K562 (cell line): ENCODE data around the gene CPSF4L. TPM values are rescaled to one million over a fixed set of nuclear protein-coding genes. Genes with fewer than 3 reads are reported as not detected.

Experiments used
- ATAC-seq: fragments of 200-7000 bp; cut with Tn5 transposase; 3 replicates; pipeline ENCODE4 v1.9.1; 2020; ENCODE audit warnings: moderate library complexity
- BruUV-seq: library from RNA; stranded (reverse); fragments of 400-500 nt; replicated peaks from 2 replicates; lab custom pipeline; 2021; lab: Mats Ljungman, UMichigan
- CTCF ChIA-PET: fragments of 300-600 bp; formaldehyde crosslinking; extraction: SDS; loops from one replicate; lab custom pipeline; 2021; ENCODE audit warnings: low intra/inter-chr PET ratio; lab: Yijun Ruan, JAX
- POLR2A ChIA-PET: fragments of 300-600, 350-650 bp; sonication (Branson Sonifier 250); formaldehyde crosslinking; extraction: SDS; loops from one replicate; lab custom pipeline; 2021; ENCODE audit warnings: antibody characterized with exemption, inconsistent platforms; lab: Yijun Ruan, JAX
- DNase-seq, 4 experiments: peaks; one replicate each; pipeline versions ENCODE4 v3.0.0 to v3.0.0-alpha.2; 2011 to 2018; ENCODE audit warnings: low spot score in 3 of 4, mixed read lengths in 3 of 4; ENCODE audit errors: extremely low read depth in 1 of 4
- FAIRE-seq: peaks from 2 replicates; lab custom pipeline; 2011; peaks lifted over from hg19 to GRCh38; lab: Jason Lieb, UNC
- H2AFZ ChIP-seq: 2 replicates; pipeline ENCODE4 v1.6.0; 2011; ENCODE audit warnings: low read depth, low read length, control low read depth, inconsistent platforms
- H3K27ac ChIP-seq: fragments of 200-600 bp; 3 replicates; pipeline ENCODE4 v1.8.0; 2011; ENCODE audit warnings: low read depth, mild to moderate bottlenecking, control low read depth, inconsistent platforms, low read length, moderate library complexity, mixed read lengths; ENCODE audit errors: extremely low read depth
- H3K27me3 ChIP-seq, 2 experiments: fragments of 300-600 bp in 1 of 2; 2 replicates in 1 of 2; 3 replicates in 1 of 2; pipeline versions ENCODE4 v1.6.0 to v1.8.0; 2011; ENCODE audit warnings: inconsistent platforms in 2 of 2, low read length in 2 of 2, mild to moderate bottlenecking in 1 of 2, mixed read lengths in 1 of 2, moderate library complexity in 1 of 2; ENCODE audit not compliant: control insufficient read depth in 2 of 2, insufficient read depth in 2 of 2
- H3K36me3 ChIP-seq: fragments of 300-600 bp; 3 replicates; pipeline ENCODE4 v1.8.0; 2011; ENCODE audit warnings: mild to moderate bottlenecking, low read length, inconsistent platforms; ENCODE audit not compliant: control insufficient read depth, insufficient read depth
- H3K4me1 ChIP-seq, 2 experiments: fragments of 200-600 bp in 1 of 2; replicated peaks in 1 of 2; 2 replicates in 1 of 2; 3 replicates in 1 of 2; pipeline versions ENCODE4 v1.5.1 to v1.8.0; 2011; ENCODE audit warnings: inconsistent platforms in 2 of 2, low read length in 2 of 2, mild to moderate bottlenecking in 1 of 2, mixed read lengths in 1 of 2, moderate library complexity in 1 of 2; ENCODE audit not compliant: control insufficient read depth in 2 of 2, insufficient read depth in 2 of 2
- H3K4me2 ChIP-seq: 2 replicates; pipeline ENCODE4 v1.6.1; 2011; ENCODE audit warnings: low read length, control low read depth, inconsistent platforms, mixed read lengths; ENCODE audit not compliant: insufficient read depth
- H3K4me3 ChIP-seq: fragments of 200-600 bp; sonication (generic), shearing (Covaris generic); 2 replicates; pipeline ENCODE4 v1.5.1; 2016; ENCODE audit warnings: control low read depth, inconsistent platforms
- H3K79me2 ChIP-seq: fragments of 200-600 bp; 3 replicates; pipeline ENCODE4 v1.8.0; 2011; ENCODE audit warnings: low read length, inconsistent platforms; ENCODE audit not compliant: control insufficient read depth, insufficient read depth
- H3K9ac ChIP-seq, 2 experiments: 2 replicates each; pipeline versions ENCODE4 v1.6.0 to v1.6.1; 2011; ENCODE audit warnings: low read depth in 2 of 2, low read length in 2 of 2, control low read depth in 1 of 2, inconsistent platforms in 1 of 2, mild to moderate bottlenecking in 1 of 2, mixed read lengths in 1 of 2; ENCODE audit not compliant: insufficient read depth in 1 of 2
- H3K9me1 ChIP-seq: one replicate; pipeline ENCODE4 v1.6.0; 2011; ENCODE audit warnings: inconsistent platforms, mild to moderate bottlenecking, low read length, moderate library complexity; ENCODE audit not compliant: control insufficient read depth, insufficient read depth
- H3K9me3 ChIP-seq: replicated peaks from 2 replicates; pipeline ENCODE4 v1.5.1; 2011; ENCODE audit warnings: low read depth, low read length, inconsistent platforms; ENCODE audit not compliant: control insufficient read depth, insufficient read depth
- H4K20me1 ChIP-seq: replicated peaks from 2 replicates; pipeline ENCODE4 v1.6.1; 2011; ENCODE audit warnings: low read length, inconsistent platforms, mixed read lengths; ENCODE audit not compliant: control insufficient read depth, insufficient read depth
- ATF1 ChIP-seq, 2 experiments: fragments of 450-650 bp in 1 of 2; IDR thresholded peaks; 2 replicates each; pipeline ENCODE4 v1.6.1; 2016; ENCODE audit warnings: missing compliant biosample characterization in 1 of 2, missing genetic modification characterization in 1 of 2
- CBX3 ChIP-seq, 2 experiments: IDR thresholded peaks; 1 replicate in 1 of 2; 2 replicates in 1 of 2; pipeline ENCODE4 v1.6.1; 2012; ENCODE audit warnings: inconsistent platforms in 2 of 2, low read length in 2 of 2, borderline replicate concordance in 1 of 2, control low read depth in 1 of 2
- CEBPG ChIP-seq, 3 experiments: fragments of 200-800 bp in 1 of 3; sonication (Bioruptor generic) in 1 of 3; sonication (generic) in 1 of 3; formaldehyde crosslinking in 1 of 3; IDR thresholded peaks in 2 of 3; conservative IDR thresholded peaks in 1 of 3; 2 replicates each; pipeline versions ENCODE4 v1.6.1 to v1.8.0; 2016 to 2022; ENCODE audit warnings: missing compliant biosample characterization in 2 of 3, missing genetic modification characterization in 2 of 3, mild to moderate bottlenecking in 1 of 3, missing genetic modification reagents in 1 of 3
- ERF ChIP-seq: fragments of 450-650 bp; formaldehyde crosslinking; IDR thresholded peaks from 2 replicates; pipeline ENCODE4 v1.4.0; 2020; ENCODE audit warnings: mild to moderate bottlenecking, mixed read lengths
- GTF2F1 ChIP-seq: IDR thresholded peaks from 2 replicates; pipeline ENCODE4 v1.6.1; 2011; ENCODE audit warnings: low read depth, low read length, improper control_type of control experiment
- KLF1 ChIP-seq: fragments of 450-650 bp; IDR thresholded peaks from 2 replicates; pipeline ENCODE4 v1.6.1; 2016; ENCODE audit warnings: missing genetic modification characterization, missing compliant biosample characterization
- KLF13 ChIP-seq: fragments of 450-650 bp; IDR thresholded peaks from 2 replicates; pipeline ENCODE4 v1.6.1; 2016; ENCODE audit warnings: missing genetic modification characterization, low read depth, mild to moderate bottlenecking, missing compliant biosample characterization, moderate library complexity, borderline replicate concordance
- MEF2D ChIP-seq: conservative IDR thresholded peaks from 2 replicates; pipeline ENCODE4 v1.6.1; 2016; ENCODE audit warnings: low read depth, missing genetic modification characterization, missing compliant biosample characterization
- NR1H2 ChIP-seq: sonication (generic); formaldehyde crosslinking; IDR thresholded peaks from 2 replicates; pipeline ENCODE4 v1.4.0; 2020; ENCODE audit warnings: mild to moderate bottlenecking, missing genetic modification reagents
- SRF ChIP-seq, 2 experiments: fragments of 250-450, 450-650 bp in 1 of 2; sonication (Bioruptor Pico) in 1 of 2; sonication (generic) in 1 of 2; formaldehyde crosslinking; IDR thresholded peaks; 2 replicates each; pipeline versions ENCODE4 v1.5.0 to v1.5.1; 2020 to 2022; ENCODE audit warnings: mild to moderate bottlenecking in 1 of 2, missing genetic modification reagents in 1 of 2
- ZNF197 ChIP-seq: fragments of 200-800 bp; sonication (Bioruptor generic); IDR thresholded peaks from 2 replicates; pipeline ENCODE4 v1.6.1; 2016; ENCODE audit warnings: low read depth, missing genetic modification characterization, missing compliant biosample characterization
- ZNF212 ChIP-seq: fragments of 450-650 bp; formaldehyde crosslinking; IDR thresholded peaks from 2 replicates; pipeline ENCODE4 v1.4.0; 2020; ENCODE audit warnings: mild to moderate bottlenecking
- ZNF224 ChIP-seq: sonication (generic); formaldehyde crosslinking; IDR thresholded peaks from 2 replicates; pipeline ENCODE4 v1.8.0; 2022; ENCODE audit warnings: mild to moderate bottlenecking, missing genetic modification reagents
- ZNF253 ChIP-seq: fragments of 250-450 bp; sonication (Bioruptor Pico); conservative IDR thresholded peaks from 2 replicates; pipeline ENCODE4 v1.6.1; 2021; ENCODE audit warnings: mild to moderate bottlenecking
- ZNF589 ChIP-seq: fragments of 200-800 bp; sonication (Bioruptor generic); IDR thresholded peaks from 2 replicates; pipeline ENCODE4 v1.6.1; 2016; ENCODE audit warnings: low read depth, missing genetic modification characterization, missing compliant biosample characterization
- ZNF785 ChIP-seq: fragments of 250-450 bp; sonication (Bioruptor Pico); IDR thresholded peaks from 2 replicates; pipeline ENCODE4 v1.4.0; 2020; ENCODE audit warnings: mild to moderate bottlenecking
- WGBS: fragments of 100-300 bp; shearing (Covaris generic); methylation state at CpG from one replicate; pipeline ENCODE4 v1.1.6; 2016; ENCODE audit warnings: low coverage, mixed read lengths; ENCODE audit not compliant: insufficient coverage; ENCODE audit errors: missing lambda C conversion rate; 5-methylcytosine and 5-hydroxymethylcytosine counted together
- in situ Hi-C: fragments of 300-500 bp; cut with MboI; formaldehyde crosslinking; loops from 4 replicates; pipeline ENCODE4 v1.15.0; 2018; ENCODE audit warnings: inconsistent platforms, mixed read lengths
- intact Hi-C: fragments of 100-400 bp; cut with micrococcal nuclease; formaldehyde crosslinking; loops from 2 replicates; pipeline ENCODE4 v1.14.2; 2022
- polyA plus RNA-seq, 8 experiments: library from polyadenylated mRNA; depleted of rRNA in 4 of 8; stranded (reverse) in 5 of 8; unstranded in 3 of 8; fragments of >200 nt; fragmentation: Nextera tagmentation in 2 of 8; fragmentation: Illumina TruSeq in 1 of 8; extraction: Ambion mirVana in 2 of 8; extraction: Trizol in 1 of 8; gene quantifications; 2 replicates each; pipeline versions ENCODE4 v1.2.1 to v1.2.3, GENCODE V29; 2011 to 2014; ENCODE audit warnings: inconsistent platforms in 1 of 8, missing spikeins in 1 of 8
- total RNA-seq, 7 experiments: library from RNA; depleted of rRNA in 6 of 7; stranded (reverse); fragments of >200 nt in 6 of 7; fragmentation: Illumina TruSeq in 2 of 7; extraction: Trizol in 2 of 7; gene quantifications; 2 replicates each; pipeline versions ENCODE4 v1.2.1 to v1.2.3, GENCODE V29; 2011 to 2021; ENCODE audit warnings: low replicate concordance in 1 of 7
- TF ChIP-seq, protein P1 (sequence below): fragments of 250-450 bp; sonication (Bioruptor Pico); IDR thresholded peaks from 2 replicates; pipeline ENCODE4 v1.8.0; 2022; ENCODE audit warnings: inconsistent platforms, mild to moderate bottlenecking, moderate library complexity, borderline replicate concordance
- TF ChIP-seq, protein P2 (sequence below): IDR thresholded peaks from 3 replicates; pipeline ENCODE4 v1.6.1; 2011; ENCODE audit warnings: borderline replicate concordance, mild to moderate bottlenecking, moderate library complexity; ENCODE audit not compliant: insufficient read length; ENCODE audit errors: extremely low read depth

Gene CPSF4L
- total and polyA plus RNA-seq, 9 of the 15 experiments (the other 6 are each of a cell fraction or from before 2014, with no cell fraction given), result not detected

DNA sequence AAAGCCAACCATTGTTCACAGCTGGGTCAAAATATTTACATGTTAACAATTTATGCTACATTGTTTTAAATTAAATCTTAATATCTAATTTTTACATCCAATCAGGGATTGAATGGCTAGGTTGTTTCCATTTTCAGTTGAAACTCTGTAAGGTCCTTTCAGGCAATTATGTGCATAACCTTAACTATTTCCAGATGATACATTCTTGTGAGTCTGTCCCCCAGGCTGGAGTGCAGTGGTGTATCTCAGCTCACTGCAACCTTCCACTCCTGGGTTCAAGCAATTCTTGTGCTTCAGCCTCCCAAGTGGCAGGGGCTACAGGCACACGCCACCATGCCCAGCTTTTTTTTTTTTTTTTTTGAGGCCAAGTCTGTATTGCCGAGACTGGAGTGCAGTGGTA is 39.7 kb upstream of the CPSF4L start:
- BruUV-seq, result no TSS peak
- no peak for DNase-seq
- intact Hi-C loops (no loop called here), in situ Hi-C loops (no loop called here)
- Histone ChIP-seq H3K36me3 (peaks cover 7% of the 10 kb centered on the region; the same call in 2 of the 3 replicates), H3K4me2 (no peak overlapping the region), H3K9me1 (no peaks in the 10 kb centered on the region), H3K79me2 (peaks cover 70% of the 10 kb centered on the region), H4K20me1 (no peaks in the 10 kb centered on the region; the same call in 1 of the 2 replicates), H3K9ac (no peak overlapping the region), H3K4me3 (no peak overlapping the region), H3K27ac (no peak overlapping the region), H3K27me3 (no peaks in the 10 kb centered on the region), H2AFZ (no peak overlapping the region), H3K9me3 (no peaks in the 10 kb centered on the region), H3K4me1 (peaks cover 18 to 36% of the 10 kb centered on the region in 2 experiments)
- no peak for ATAC-seq
- ChIA-PET CTCF (interaction anchor here (0.7 kb wide), 1 partner anchor 9 kb away, joined by 4 read pairs; no protein-coding TSS in a partner anchor), POLR2A (interaction anchor here (0.7 to 1.2 kb wide), 3 partner anchors 10 to 669 kb away, joined by 3 to 5 read pairs (median 4); no protein-coding TSS in a partner anchor)
- FAIRE-seq, result no peak
- 100% methylated on average over 1 of the region's 2 CpGs for WGBS
- TF ChIP-seq, protein P1, sequence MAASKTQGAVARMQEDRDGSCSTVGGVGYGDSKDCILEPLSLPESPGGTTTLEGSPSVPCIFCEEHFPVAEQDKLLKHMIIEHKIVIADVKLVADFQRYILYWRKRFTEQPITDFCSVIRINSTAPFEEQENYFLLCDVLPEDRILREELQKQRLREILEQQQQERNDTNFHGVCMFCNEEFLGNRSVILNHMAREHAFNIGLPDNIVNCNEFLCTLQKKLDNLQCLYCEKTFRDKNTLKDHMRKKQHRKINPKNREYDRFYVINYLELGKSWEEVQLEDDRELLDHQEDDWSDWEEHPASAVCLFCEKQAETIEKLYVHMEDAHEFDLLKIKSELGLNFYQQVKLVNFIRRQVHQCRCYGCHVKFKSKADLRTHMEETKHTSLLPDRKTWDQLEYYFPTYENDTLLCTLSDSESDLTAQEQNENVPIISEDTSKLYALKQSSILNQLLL (CRISPR knock-in tag), result no peak
- TF ChIP-seq ATF1 (CRISPR knock-in tag; IDR thresholded peaks at IDR 0.05) (no peak), ATF1 (tag; IDR thresholded peaks at IDR 0.05) (no peak), NR1H2 (CRISPR knock-in tag) (no peak), KLF13 (tag) (no peak), ZNF197 (CRISPR knock-in tag) (no peak), ZNF253 (no peak), ZNF224 (CRISPR knock-in tag) (no peak), ERF (CRISPR knock-in tag) (no peak), MEF2D (tag) (no peak), ZNF785 (CRISPR knock-in tag) (no peak), CBX3 (IDR thresholded peaks at IDR 0.05; ENCODE audit: borderline replicate concordance in 1 of 2, low read length in 2 of 2) (no peak), CEBPG (CRISPR knock-in tag; IDR thresholded peaks at IDR 0.05) (no peak), CEBPG (tag; conservative IDR thresholded peaks at IDR 0.05 in 1 of 2, IDR thresholded peaks at IDR 0.05 in 1 of 2) (no peak), ZNF212 (no peak), GTF2F1 (no peak), KLF1 (tag) (no peak), ZNF589 (CRISPR knock-in tag) (no peak), SRF (CRISPR knock-in tag; IDR thresholded peaks at IDR 0.05) (no peak)
- TF ChIP-seq, protein P2, sequence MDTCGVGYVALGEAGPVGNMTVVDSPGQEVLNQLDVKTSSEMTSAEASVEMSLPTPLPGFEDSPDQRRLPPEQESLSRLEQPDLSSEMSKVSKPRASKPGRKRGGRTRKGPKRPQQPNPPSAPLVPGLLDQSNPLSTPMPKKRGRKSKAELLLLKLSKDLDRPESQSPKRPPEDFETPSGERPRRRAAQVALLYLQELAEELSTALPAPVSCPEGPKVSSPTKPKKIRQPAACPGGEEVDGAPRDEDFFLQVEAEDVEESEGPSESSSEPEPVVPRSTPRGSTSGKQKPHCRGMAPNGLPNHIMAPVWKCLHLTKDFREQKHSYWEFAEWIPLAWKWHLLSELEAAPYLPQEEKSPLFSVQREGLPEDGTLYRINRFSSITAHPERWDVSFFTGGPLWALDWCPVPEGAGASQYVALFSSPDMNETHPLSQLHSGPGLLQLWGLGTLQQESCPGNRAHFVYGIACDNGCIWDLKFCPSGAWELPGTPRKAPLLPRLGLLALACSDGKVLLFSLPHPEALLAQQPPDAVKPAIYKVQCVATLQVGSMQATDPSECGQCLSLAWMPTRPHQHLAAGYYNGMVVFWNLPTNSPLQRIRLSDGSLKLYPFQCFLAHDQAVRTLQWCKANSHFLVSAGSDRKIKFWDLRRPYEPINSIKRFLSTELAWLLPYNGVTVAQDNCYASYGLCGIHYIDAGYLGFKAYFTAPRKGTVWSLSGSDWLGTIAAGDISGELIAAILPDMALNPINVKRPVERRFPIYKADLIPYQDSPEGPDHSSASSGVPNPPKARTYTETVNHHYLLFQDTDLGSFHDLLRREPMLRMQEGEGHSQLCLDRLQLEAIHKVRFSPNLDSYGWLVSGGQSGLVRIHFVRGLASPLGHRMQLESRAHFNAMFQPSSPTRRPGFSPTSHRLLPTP, result no peak
